Thoracic aorta (tissue), 2 donors: ENCODE results near the gene LYPLA2. TPM values are rescaled to one million over a fixed set of nuclear protein-coding genes. Genes with fewer than 3 reads are reported as not detected.

Source experiments
- ATAC-seq: fragments of 150-250 bp; one replicate; pipeline ENCODE4 v1.8.0; 2017; ENCODE audit warnings: low read depth; ENCODE audit not compliant: insufficient number of reproducible peaks, low FRiP score
- DNase-seq: peaks from one replicate; pipeline ENCODE4 v3.0.0-alpha.2; 2020; ENCODE audit warnings: low spot score
- H3K27ac ChIP-seq, 2 donors: fragments of 200-600 bp; sonication (generic); 1 replicate in 1 of 2; 2 replicates in 1 of 2; pipeline ENCODE4 v1.5.1; 2016; ENCODE audit warnings: mild to moderate bottlenecking in 2 of 2, moderate library complexity in 2 of 2
- H3K27me3 ChIP-seq: fragments of 200-600 bp; sonication (generic); replicated peaks from 2 replicates; pipeline ENCODE4 v1.6.0; 2016; ENCODE audit warnings: mild to moderate bottlenecking; ENCODE audit not compliant: insufficient read depth
- H3K36me3 ChIP-seq: fragments of 200-600 bp; sonication (generic); one replicate; pipeline ENCODE4 v1.5.1; 2016
- H3K4me1 ChIP-seq, 2 donors: fragments of 200-600 bp; sonication (generic); 1 replicate in 1 of 2; 2 replicates in 1 of 2; pipeline versions ENCODE4 v1.5.1 to v1.6.0; 2016; ENCODE audit warnings: low read depth in 2 of 2, mild to moderate bottlenecking in 1 of 2; ENCODE audit not compliant: control insufficient read depth in 1 of 2
- H3K4me3 ChIP-seq: fragments of 200-600 bp; sonication (generic); 2 replicates; pipeline ENCODE4 v1.5.1; 2016; ENCODE audit warnings: mild to moderate bottlenecking
- H3K9me3 ChIP-seq: fragments of 200-600 bp; sonication (generic); 2 replicates; pipeline ENCODE4 v1.5.1; 2016
- total RNA-seq, 2 donors: library from RNA; depleted of rRNA; stranded (reverse); fragments of >200 nt; gene quantifications; one replicate each; pipeline versions ENCODE4 v1.1.0 to v1.2.3, GENCODE V29; 2016
- TF ChIP-seq, protein P1 (sequence below): fragments of 200-600 bp; sonication (generic); IDR thresholded peaks from one replicate; pipeline ENCODE4 v1.5.1; 2019; ENCODE audit warnings: antibody characterized with exemption

Gene LYPLA2
- total RNA-seq, 2 donors from 2014 or later, result 29.6 to 37.2 TPM

DNA sequence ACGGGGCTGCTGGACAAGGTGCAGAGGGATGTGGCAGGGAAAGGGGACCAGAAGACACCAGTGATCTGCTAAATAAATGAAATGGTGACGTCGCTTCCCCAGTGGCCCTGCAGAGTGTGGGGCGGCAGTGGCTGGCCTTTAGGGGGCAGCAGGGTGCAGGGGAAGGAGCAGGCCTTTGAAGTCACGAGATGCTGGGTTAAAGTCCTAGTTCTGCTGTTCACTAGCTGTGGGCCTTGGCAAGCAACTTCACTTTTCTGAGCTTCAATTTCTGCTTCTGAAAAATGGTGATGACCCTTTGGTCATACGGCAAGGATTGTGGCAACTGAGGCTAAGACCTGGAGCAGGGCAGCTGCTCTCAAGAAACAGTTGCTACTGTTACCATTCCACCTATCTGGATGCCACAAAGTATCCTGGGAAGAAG, 18.8 kb downstream of the LYPLA2 start:
- Histone ChIP-seq H3K9me3 (no peaks in the 10 kb centered on the region), H3K36me3 (peaks cover 11% of the 10 kb centered on the region), H3K4me3 (no peak overlapping the region), H3K4me1 (no peaks in the 10 kb centered on the region), H3K27me3 (no peaks in the 10 kb centered on the region), H3K27ac (no peak overlapping the region)
- no peak for DNase-seq
- TF ChIP-seq, protein P1, sequence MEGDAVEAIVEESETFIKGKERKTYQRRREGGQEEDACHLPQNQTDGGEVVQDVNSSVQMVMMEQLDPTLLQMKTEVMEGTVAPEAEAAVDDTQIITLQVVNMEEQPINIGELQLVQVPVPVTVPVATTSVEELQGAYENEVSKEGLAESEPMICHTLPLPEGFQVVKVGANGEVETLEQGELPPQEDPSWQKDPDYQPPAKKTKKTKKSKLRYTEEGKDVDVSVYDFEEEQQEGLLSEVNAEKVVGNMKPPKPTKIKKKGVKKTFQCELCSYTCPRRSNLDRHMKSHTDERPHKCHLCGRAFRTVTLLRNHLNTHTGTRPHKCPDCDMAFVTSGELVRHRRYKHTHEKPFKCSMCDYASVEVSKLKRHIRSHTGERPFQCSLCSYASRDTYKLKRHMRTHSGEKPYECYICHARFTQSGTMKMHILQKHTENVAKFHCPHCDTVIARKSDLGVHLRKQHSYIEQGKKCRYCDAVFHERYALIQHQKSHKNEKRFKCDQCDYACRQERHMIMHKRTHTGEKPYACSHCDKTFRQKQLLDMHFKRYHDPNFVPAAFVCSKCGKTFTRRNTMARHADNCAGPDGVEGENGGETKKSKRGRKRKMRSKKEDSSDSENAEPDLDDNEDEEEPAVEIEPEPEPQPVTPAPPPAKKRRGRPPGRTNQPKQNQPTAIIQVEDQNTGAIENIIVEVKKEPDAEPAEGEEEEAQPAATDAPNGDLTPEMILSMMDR, result peak; percentile 36
- peak; percentile 15 for ATAC-seq

DNA sequence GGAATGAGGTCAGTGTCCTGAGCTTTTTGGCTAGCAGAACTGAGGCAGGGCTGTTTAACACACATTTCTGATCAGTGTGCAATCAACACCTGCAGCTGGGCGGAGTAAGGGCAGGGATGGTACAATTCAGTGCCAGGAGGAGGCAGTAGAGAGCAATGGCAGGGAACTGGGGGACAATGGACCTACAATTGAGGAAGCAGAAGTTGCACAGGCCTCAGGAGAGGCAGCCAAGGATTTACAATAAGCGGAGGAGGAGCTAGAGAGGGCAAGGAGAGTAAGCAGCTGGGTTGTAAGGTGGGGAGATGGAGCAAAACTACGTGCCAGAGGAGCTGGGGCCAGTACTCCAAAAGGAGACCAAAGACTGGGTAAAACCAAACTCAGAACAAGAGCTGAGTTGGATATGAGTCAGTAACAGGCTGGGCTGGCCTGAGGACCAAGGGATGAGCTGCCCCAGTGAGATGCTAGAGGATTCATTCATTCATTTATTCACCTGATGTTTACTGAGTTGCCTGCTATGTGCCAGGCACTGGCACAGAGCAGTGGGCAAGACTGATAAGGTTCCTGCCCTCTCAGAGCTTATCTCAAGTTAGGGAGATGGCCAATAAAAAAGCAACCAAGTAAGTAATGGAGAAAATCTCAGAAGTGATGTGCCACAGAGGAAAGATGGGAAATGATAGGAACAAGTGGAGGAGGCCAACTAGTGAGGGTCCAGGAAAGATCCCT, 20.0 kb downstream of the LYPLA2 start:
- peaks cover 22% of the 10 kb centered on the region for H3K36me3 ChIP-seq
- H3K9me3 ChIP-seq, result no peaks in the 10 kb centered on the region
- no peaks in the 10 kb centered on the region for H3K27me3 ChIP-seq
- H3K27ac ChIP-seq, result no peak overlapping the region
- no peak for DNase-seq
- H3K4me3 ChIP-seq, result no peak overlapping the region
- TF ChIP-seq, protein P1, result peak; percentile 42
- no peaks in the 10 kb centered on the region for H3K4me1 ChIP-seq
- no peak for ATAC-seq

GRCh38 chr1:23814016-23814415, 23.1 kb downstream of the LYPLA2 start:
- Histone ChIP-seq H3K27ac (no peak overlapping the region), H3K27me3 (no peaks in the 10 kb centered on the region), H3K4me1 (no peaks in the 10 kb centered on the region), H3K4me3 (no peak overlapping the region), H3K9me3 (no peaks in the 10 kb centered on the region), H3K36me3 (peaks cover 35% of the 10 kb centered on the region)
- DNase-seq (no peak), ATAC-seq (no peak)
- TF ChIP-seq, protein P1, result no peak

DNA sequence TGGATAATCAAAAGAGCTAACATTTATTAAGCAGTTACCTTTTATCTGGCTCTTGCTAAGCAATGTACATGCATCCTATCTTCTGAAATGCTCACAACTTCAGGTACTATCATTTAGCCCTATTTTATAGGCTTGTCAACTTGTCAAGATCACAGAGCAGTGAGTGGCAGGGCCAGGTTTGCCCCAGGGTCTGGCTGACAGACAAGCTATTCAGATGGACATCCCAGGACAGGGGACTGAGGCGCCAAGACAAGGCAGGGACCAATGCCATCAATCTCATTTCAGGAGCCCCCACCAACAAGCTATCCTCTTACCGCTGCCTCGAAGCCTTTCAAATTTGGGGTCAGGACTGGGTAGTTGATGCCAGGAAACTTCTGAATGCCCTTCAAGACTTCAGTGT, 25.4 kb downstream of the LYPLA2 start:
- no peak overlapping the region for H3K27ac ChIP-seq
- H3K9me3 ChIP-seq, result no peaks in the 10 kb centered on the region
- DNase-seq (no peak), ATAC-seq (no peak)
- H3K36me3 ChIP-seq, result peaks cover 41% of the 10 kb centered on the region
- H3K4me1 ChIP-seq, result no peaks in the 10 kb centered on the region
- no peak overlapping the region for H3K4me3 ChIP-seq
- TF ChIP-seq, protein P1, result no peak
- no peaks in the 10 kb centered on the region for H3K27me3 ChIP-seq

DNA sequence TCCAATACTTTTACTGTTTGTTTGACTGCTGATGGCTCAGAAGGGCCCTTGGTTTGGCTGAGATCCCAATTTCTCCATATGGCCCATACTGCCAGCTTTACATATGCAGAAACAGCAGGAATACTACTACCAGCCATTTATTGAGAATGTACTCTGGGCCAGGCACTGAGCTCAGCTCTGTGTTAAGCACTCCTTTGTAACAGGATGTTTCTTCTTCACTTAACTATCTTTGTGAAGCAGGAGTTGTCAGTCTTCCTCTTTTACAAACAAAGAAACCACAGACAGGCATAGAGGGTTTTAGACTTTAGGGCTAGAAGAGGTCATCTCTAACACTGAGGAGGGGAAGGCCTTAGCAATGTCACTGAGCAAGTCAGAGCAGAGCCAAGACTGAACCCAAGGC, 26.0 kb downstream of the LYPLA2 start:
- TF ChIP-seq, protein P1, result no peak
- Histone ChIP-seq H3K27me3 (no peaks in the 10 kb centered on the region), H3K9me3 (no peaks in the 10 kb centered on the region), H3K4me3 (no peak overlapping the region), H3K4me1 (no peaks in the 10 kb centered on the region), H3K36me3 (peaks cover 41% of the 10 kb centered on the region), H3K27ac (no peak overlapping the region)
- no peak for DNase-seq
- no peak for ATAC-seq
